Measurements from ENCODE around the gene LSR. TPM values are rescaled to one million over a fixed set of nuclear protein-coding genes. Genes with fewer than 3 reads are reported as not detected.

Gene LSR
- total and polyA plus RNA-seq, 2 donors = 4.2 to 27.9 TPM

GRCh38 chr19:35247526-35248309 is 1.1 kb upstream of the LSR start:
- peak overlapping the region; percentile 50 for H3K4me3 ChIP-seq (ENCODE audit: low read depth, low read length)
- WGBS = 2% methylated on average over 42 of the region's 42 CpGs
- H3K4me1 ChIP-seq (ENCODE audit: insufficient read depth) = no peaks in the 10 kb centered on the region
- H3K27ac ChIP-seq (ENCODE audit: low read depth) = peak overlapping the region; percentile 74
- DNase-seq (ENCODE audit: extremely low spot score) = peak; percentile 66
- no peaks in the 10 kb centered on the region for H3K36me3 ChIP-seq (ENCODE audit: insufficient read depth)

DNA sequence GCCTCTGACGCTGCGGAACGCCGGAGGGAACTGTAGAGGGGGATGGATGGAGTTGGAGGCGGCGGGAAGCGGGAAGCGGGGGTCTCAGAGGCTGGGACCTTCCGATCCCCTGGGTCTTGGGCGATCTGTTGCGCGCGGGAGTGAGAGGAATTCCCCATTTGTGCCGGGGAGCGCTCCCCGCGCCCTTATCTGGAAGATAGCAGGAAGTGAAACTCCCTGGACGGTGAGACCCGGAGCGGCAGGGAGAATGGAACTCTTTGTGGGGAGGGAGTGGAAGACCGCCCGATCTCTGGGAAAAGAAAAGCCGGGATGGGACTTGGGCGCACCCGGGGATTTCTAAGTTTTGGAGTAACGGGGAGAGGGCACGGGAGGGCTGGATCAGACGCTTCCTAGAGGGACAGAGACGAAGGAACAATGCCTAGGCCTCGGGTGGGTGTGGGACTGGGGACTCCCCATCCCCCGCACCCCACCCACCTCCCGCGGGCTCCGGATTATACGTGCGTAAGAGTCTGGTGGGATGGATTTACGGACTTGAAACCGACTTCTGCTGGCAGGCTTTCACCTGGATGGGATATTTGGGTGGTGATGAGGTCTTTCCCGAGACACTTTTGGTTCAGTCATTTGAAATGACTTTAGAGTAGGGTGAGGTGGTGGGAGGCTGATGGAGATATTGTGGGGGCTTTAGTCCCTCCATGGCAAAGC is 495 bp downstream of the LSR start:
- WGBS = 4% methylated on average over 39 of the region's 39 CpGs
- no peak for DNase-seq (ENCODE audit: extremely low spot score)
- H3K36me3 ChIP-seq (ENCODE audit: insufficient read depth) = no peaks in the 10 kb centered on the region
- H3K4me1 ChIP-seq (ENCODE audit: insufficient read depth) = no peaks in the 10 kb centered on the region
- peak overlapping the region; percentile 50 for H3K4me3 ChIP-seq (ENCODE audit: low read depth, low read length)
- peak overlapping the region; percentile 74 for H3K27ac ChIP-seq (ENCODE audit: low read depth)

DNA sequence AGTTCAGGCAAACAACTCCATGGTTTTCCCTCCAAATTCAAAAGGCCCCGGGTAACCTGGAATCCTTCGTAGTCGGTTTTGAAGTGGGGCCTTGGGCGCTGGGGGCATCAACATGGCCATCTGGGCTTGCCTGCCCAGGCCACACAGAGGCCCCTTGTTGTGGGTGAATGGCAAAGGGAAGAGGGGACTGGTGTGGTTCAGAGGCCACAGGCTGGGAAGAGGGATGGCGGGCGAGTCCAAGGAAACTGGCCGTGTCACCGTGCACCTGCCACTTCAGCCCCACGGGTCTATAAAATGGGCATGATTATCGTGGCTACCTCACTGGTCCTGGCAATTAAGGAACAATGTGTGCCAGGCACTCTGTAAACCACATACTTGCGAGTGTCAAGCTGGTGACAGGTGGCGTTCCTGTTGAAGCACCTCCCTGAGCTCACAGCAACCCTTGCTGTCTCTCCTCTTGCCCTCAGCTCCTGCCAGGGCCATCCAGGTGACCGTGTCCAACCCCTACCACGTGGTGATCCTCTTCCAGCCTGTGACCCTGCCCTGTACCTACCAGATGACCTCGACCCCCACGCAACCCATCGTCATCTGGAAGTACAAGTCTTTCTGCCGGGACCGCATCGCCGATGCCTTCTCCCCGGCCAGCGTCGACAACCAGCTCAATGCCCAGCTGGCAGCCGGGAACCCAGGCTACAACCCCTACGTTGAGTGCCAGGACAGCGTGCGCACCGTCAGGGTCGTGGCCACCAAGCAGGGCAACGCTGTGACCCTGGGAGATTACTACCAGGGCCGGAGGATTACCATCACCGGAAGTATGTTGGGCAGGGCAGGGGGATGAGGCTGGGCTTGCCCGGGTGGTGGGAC is 1.3 kb downstream of the LSR start:
- Histone ChIP-seq H3K4me3 (ENCODE audit: low read depth, low read length) (no peak overlapping the region), H3K4me1 (ENCODE audit: insufficient read depth) (no peaks in the 10 kb centered on the region), H3K27ac (ENCODE audit: low read depth) (no peak overlapping the region), H3K36me3 (ENCODE audit: insufficient read depth) (no peaks in the 10 kb centered on the region)
- DNase-seq (ENCODE audit: extremely low spot score) = no peak
- 84% methylated on average over 34 of the region's 34 CpGs for WGBS

GRCh38 chr19:35251456-35251855 is 2.7 kb downstream of the LSR start:
- Histone ChIP-seq H3K4me1 (ENCODE audit: insufficient read depth) (no peaks in the 10 kb centered on the region), H3K36me3 (ENCODE audit: insufficient read depth) (no peaks in the 10 kb centered on the region), H3K27ac (ENCODE audit: low read depth) (no peak overlapping the region), H3K4me3 (ENCODE audit: low read depth, low read length) (no peak overlapping the region)
- 83% methylated on average over 2 of the region's 2 CpGs for WGBS
- DNase-seq (ENCODE audit: extremely low spot score) = no peak

- Histone ChIP-seq H3K4me3 (ENCODE audit: low read depth, low read length) (no peak overlapping the region), H3K36me3 (ENCODE audit: insufficient read depth) (no peaks in the 10 kb centered on the region), H3K27ac (ENCODE audit: low read depth) (no peak overlapping the region), H3K4me1 (ENCODE audit: insufficient read depth) (no peaks in the 10 kb centered on the region)
- no peak for DNase-seq (ENCODE audit: extremely low spot score)
- 76% methylated on average over 9 of the region's 9 CpGs for WGBS
Measured at GRCh38 chr19:35253316-35254286, 4.8 kb downstream of the LSR start.

GRCh38 chr19:35254341-35255297 is 5.8 kb downstream of the LSR start:
- Histone ChIP-seq H3K4me3 (ENCODE audit: low read depth, low read length) (no peak overlapping the region), H3K27ac (ENCODE audit: low read depth) (no peak overlapping the region), H3K36me3 (ENCODE audit: insufficient read depth) (no peaks in the 10 kb centered on the region), H3K4me1 (ENCODE audit: insufficient read depth) (no peaks in the 10 kb centered on the region)
- DNase-seq (ENCODE audit: extremely low spot score) = no peak
- WGBS = 86% methylated on average over 17 of the region's 17 CpGs

DNA sequence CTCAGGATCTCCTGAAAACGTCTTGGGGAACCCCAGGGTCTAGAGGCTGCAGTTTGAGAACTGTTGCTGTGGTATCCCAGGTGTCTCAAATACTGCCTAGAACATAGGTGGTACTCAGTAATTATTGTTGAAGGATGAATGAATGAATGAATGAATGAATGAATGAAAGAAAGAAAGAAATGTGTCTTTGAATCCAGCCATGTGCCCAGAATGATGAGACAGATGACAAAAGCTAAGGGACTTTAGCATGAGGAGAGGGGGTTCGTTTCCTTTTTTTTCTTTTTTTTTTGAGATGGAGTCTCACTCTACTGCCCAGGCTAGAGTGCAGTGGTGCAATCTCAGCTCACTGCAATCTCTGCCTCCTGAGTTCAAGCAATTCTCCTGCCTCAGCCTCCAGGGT is 7.8 kb downstream of the LSR start:
- Histone ChIP-seq H3K27ac (ENCODE audit: low read depth) (no peak overlapping the region), H3K4me3 (ENCODE audit: low read depth, low read length) (no peak overlapping the region), H3K36me3 (ENCODE audit: insufficient read depth) (no peaks in the 10 kb centered on the region), H3K4me1 (ENCODE audit: insufficient read depth) (no peaks in the 10 kb centered on the region)
- no peak for DNase-seq (ENCODE audit: extremely low spot score)
- 39% methylated on average over 2 of the region's 2 CpGs for WGBS

DNA sequence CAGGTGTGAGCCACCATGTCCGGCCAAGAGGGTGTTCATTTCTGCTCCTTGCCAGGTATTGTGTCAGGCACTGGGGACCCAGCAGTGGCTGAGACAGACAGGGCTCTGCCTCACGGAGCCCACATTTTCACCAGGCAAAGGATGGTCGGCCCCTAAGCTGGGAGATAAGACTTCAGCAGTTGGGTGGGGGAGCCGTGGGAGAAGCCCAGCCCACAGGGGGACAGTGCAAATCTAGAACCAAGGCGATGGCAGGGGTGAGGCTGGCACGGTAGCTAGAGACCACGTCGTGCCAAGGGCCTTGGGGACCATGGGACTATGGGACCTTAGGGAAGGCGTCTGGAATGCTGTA is 8.3 kb downstream of the LSR start:
- 72% methylated on average over 9 of the region's 9 CpGs for WGBS
- Histone ChIP-seq H3K27ac (ENCODE audit: low read depth) (no peak overlapping the region), H3K4me3 (ENCODE audit: low read depth, low read length) (no peak overlapping the region), H3K4me1 (ENCODE audit: insufficient read depth) (no peaks in the 10 kb centered on the region), H3K36me3 (ENCODE audit: insufficient read depth) (no peaks in the 10 kb centered on the region)
- DNase-seq (ENCODE audit: extremely low spot score) = no peak

GRCh38 chr19:35260694-35261304 is 12.0 kb downstream of the LSR start:
- Histone ChIP-seq H3K36me3 (ENCODE audit: insufficient read depth) (no peaks in the 10 kb centered on the region), H3K4me1 (ENCODE audit: insufficient read depth) (no peaks in the 10 kb centered on the region), H3K27ac (ENCODE audit: low read depth) (no peak overlapping the region), H3K4me3 (ENCODE audit: low read depth, low read length) (no peak overlapping the region)
- WGBS = 78% methylated on average over 10 of the region's 10 CpGs
- DNase-seq (ENCODE audit: extremely low spot score) = no peak

DNA sequence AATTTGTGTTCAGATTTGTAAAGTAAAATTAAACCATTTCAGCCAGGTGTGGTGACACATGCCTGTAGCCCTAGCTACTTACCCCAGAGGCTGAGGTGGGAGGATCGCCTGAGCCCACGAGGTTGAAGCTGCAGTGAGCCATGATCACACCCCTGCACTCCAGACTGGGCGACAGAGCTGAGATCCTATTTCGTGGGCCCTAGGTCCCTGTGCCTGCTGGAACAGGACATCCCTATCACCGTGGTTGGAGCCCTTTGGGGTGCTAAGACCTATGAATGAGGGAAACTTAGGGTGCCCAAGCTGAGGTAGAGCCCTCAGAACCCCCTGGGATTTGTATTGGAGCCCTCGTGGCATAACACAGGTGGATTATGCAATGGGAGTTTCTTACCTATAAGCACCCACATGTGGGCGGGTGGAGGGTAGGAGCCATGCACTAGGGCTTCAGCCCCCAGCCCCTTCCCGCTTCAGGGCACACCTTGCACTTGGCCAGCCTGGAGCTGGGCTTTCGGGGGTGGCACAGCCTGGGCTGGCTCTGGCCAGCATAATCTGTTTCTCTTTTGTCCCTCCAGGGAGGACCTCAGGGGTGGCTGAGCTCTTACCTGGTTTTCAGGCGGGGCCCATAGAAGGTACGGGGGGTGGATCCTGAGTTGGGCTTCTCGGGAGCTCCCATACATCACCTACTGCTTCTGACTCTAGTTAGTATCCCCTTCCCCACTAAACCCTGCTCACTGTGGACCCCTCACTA is 12.7 kb downstream of the LSR start:
- WGBS = 75% methylated on average over 12 of the region's 12 CpGs
- H3K4me3 ChIP-seq (ENCODE audit: low read depth, low read length) = no peak overlapping the region
- no peaks in the 10 kb centered on the region for H3K4me1 ChIP-seq (ENCODE audit: insufficient read depth)
- no peak overlapping the region for H3K27ac ChIP-seq (ENCODE audit: low read depth)
- no peak for DNase-seq (ENCODE audit: extremely low spot score)
- no peaks in the 10 kb centered on the region for H3K36me3 ChIP-seq (ENCODE audit: insufficient read depth)

- Histone ChIP-seq H3K4me3 (ENCODE audit: low read depth, low read length) (no peak overlapping the region), H3K4me1 (ENCODE audit: insufficient read depth) (no peaks in the 10 kb centered on the region), H3K36me3 (ENCODE audit: insufficient read depth) (no peaks in the 10 kb centered on the region), H3K27ac (ENCODE audit: low read depth) (no peak overlapping the region)
- 66% methylated on average over 17 of the region's 17 CpGs for WGBS
- no peak for DNase-seq (ENCODE audit: extremely low spot score)
Measured at GRCh38 chr19:35262101-35262761, 13.4 kb downstream of the LSR start.

Data from urinary bladder (tissue), 4 donors.